Subcutaneous abdominal adipose tissue (tissue), 5 donors: ENCODE results near the gene MPZL2.
A peak's percentile ranks its signal among the peaks of the same experiment; 100 is the strongest.
"Not testable (repeated sequence)": the region's sequence is repeated elsewhere in the genome, so short reads cannot be mapped to it uniquely, and the experiment has no call there.

Experiments
- H3K27ac ChIP-seq: one replicate; pipeline ENCODE4 v1.7.0; 2013; ENCODE audit warnings: low read depth, mild to moderate bottlenecking, inconsistent platforms, low read length, moderate library complexity
- H3K27me3 ChIP-seq, 5 donors: one replicate each; pipeline ENCODE4 v1.7.0; 2013; ENCODE audit warnings: low read length in 5 of 5, inconsistent platforms in 1 of 5; ENCODE audit not compliant: control insufficient read depth in 5 of 5, insufficient read depth in 4 of 5
- H3K36me3 ChIP-seq, 5 donors: one replicate each; pipeline ENCODE4 v1.7.0; 2013; ENCODE audit warnings: low read length in 5 of 5; ENCODE audit not compliant: control insufficient read depth in 5 of 5, insufficient read depth in 5 of 5
- H3K4me1 ChIP-seq, 5 donors: one replicate each; pipeline ENCODE4 v1.7.0; 2013; ENCODE audit warnings: low read length in 5 of 5, mild to moderate bottlenecking in 3 of 5, moderate library complexity in 1 of 5; ENCODE audit not compliant: control insufficient read depth in 5 of 5, insufficient read depth in 5 of 5
- H3K4me3 ChIP-seq, 5 donors: one replicate each; pipeline ENCODE4 v1.7.0; 2013; ENCODE audit warnings: low read length in 5 of 5, low read depth in 1 of 5
- H3K9ac ChIP-seq, 5 donors: one replicate each; pipeline ENCODE4 v1.7.0; 2013; ENCODE audit warnings: low read length in 5 of 5, mild to moderate bottlenecking in 4 of 5, moderate library complexity in 3 of 5
- H3K9me3 ChIP-seq, 5 donors: one replicate each; pipeline ENCODE4 v1.7.0; 2013; ENCODE audit warnings: low read length in 5 of 5; ENCODE audit not compliant: control insufficient read depth in 5 of 5
- donor health status: healthy.
- donor health status: healthy.
- donor health status: healthy.
- donor health status: healthy.
- donor health status: healthy.

The MPZL2 gene

DNA sequence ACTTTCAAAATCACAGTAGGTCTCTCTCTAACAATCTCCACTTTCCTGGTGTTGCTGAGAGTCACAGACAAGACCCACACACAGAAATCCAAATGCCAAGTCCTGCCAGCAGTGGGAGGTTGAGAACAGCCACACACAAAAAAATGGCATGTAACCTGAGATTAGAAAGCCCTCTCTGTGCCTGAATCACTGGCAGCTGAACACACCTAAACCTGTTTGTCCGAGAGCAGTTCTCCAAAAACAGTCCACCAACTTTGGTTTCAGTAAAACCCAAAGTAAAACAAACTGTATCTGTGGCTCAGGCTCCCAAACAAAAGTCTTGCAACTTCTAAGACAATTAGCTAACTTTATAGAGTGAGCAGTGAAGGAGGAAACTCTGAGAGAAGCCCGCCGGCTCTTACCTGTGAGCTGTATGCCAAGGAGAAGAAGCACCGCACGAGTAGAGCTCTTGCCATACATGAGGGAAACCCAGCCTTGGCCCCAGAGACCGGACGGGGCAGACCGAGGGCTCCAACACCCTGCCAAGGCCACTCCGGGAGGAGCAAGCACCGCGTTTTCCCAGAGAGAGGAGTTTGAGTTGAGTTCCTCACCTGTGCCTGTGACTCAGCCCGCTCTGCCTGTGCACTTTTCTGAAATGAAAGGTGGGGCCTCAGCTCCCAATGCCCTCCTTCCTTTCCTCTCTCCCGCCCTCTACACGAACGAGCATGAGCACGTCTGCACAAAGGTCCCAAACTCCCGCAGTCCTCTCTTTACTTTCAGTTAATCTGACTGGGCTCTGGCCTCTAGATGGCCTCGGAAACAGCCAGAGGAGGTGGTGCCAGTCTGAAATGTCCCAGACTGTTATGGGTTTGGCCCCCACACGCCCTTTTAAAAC lies at the start of gene MPZL2:
TSS of gene MPZL2 (minus strand) at position 603 of the 874 bp plus-strand sequence. CDS start at position 459, 144 bp downstream.
- H3K9me3 ChIP-seq: peaks cover 0 to 3% (median 0%) of the 10 kb centered on the region in 5 donors
- no peak within 1 kb of the TSS for H3K27ac ChIP-seq
- peak within 1 kb of the TSS in 2 of 5 donors; percentile 39 to 45 for H3K9ac ChIP-seq
- peaks cover 6 to 17% (median 11%) of the 10 kb centered on the region in 5 donors for H3K27me3 ChIP-seq
- peaks cover 0 to 20% (median 8%) of the 10 kb centered on the region in 5 donors for H3K4me1 ChIP-seq
- H3K4me3 ChIP-seq: peak within 1 kb of the TSS; percentile 36 to 57 (median 54)
- H3K36me3 ChIP-seq: no peaks in the 10 kb centered on the region

DNA sequence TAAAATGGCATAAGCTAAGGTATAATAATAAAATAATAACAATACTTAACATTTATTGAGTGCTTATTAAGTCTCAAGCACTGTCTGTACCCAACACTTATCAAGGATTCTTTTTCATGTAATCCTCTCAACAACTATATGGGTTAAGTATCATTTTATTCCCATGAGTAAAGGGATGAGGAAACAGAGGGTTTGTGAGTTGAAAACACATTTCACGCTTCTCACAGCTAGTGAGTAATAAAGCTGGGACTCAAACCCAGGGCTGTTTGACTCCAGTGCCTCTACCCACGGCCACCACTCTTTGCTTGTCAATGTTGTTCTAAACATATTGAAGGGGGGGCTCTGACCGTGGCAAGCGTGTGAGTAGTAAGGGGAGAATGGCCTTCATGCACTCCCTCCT lies 49.1 kb upstream of the MPZL2 start:
- H3K27me3 ChIP-seq: peaks cover 2 to 17% (median 13%) of the 10 kb centered on the region in 5 donors
- no peaks in the 10 kb centered on the region for H3K36me3 ChIP-seq
- H3K4me3 ChIP-seq: no peak overlapping the region
- H3K27ac ChIP-seq: no peak overlapping the region
- H3K9ac ChIP-seq: no peak overlapping the region
- H3K4me1 ChIP-seq: peaks cover 0 to 38% (median 22%) of the 10 kb centered on the region in 5 donors
- peaks cover 0 to 3% (median 0%) of the 10 kb centered on the region in 5 donors for H3K9me3 ChIP-seq

DNA sequence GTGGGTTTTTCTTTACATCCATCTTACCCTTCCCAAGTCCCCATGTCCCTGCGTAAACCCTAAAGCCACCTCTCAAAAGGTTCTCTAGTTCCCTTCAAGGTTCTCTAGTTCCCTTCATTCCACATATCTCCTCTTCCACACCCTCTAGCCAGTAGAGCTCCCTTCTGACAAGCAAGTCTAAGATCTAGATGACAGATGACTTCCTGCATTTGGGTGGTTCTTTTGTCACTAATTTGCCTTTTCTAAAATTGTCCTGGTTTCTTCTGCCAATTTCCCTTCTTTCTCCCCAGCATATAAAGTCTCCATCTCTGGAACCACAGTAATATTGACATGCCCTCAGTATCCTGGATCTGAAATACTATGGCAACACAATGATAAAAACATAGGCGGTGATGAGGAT lies 48.2 kb upstream of the MPZL2 start:
- H3K27ac ChIP-seq: no peak overlapping the region
- no peak overlapping the region for H3K4me3 ChIP-seq
- peaks cover 0 to 2% (median 0%) of the 10 kb centered on the region in 5 donors for H3K9me3 ChIP-seq
- no peaks in the 10 kb centered on the region for H3K36me3 ChIP-seq
- H3K9ac ChIP-seq: no peak overlapping the region
- H3K27me3 ChIP-seq: peaks cover 2 to 17% (median 13%) of the 10 kb centered on the region in 5 donors
- H3K4me1 ChIP-seq: peaks cover 0 to 36% (median 21%) of the 10 kb centered on the region in 5 donors

DNA sequence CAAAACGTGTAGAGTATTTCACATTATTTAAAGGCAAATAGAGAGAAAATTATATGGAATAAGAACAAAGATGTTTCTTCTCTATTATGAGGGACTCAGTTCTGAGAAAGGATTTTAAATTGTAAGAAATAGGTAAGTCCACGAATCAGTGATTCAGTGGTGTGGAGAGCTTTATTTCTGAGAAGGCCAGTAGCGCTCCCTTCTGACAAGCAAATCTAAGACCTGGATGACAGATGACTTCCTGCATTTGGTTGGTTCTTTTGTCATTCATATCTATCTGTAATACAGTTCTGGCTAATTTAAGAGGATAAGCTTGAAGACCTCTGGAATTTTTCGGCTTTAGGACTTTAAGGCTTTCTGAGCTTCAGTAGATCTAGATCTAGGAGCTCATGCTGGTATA lies 47.4 kb upstream of the MPZL2 start:
- H3K27ac ChIP-seq: no peak overlapping the region
- peaks cover 2 to 14% (median 13%) of the 10 kb centered on the region in 5 donors for H3K27me3 ChIP-seq
- H3K36me3 ChIP-seq: no peaks in the 10 kb centered on the region
- no peaks in the 10 kb centered on the region for H3K9me3 ChIP-seq
- no peak overlapping the region for H3K9ac ChIP-seq
- H3K4me1 ChIP-seq: peaks cover 0 to 28% (median 13%) of the 10 kb centered on the region in 5 donors
- no peak overlapping the region for H3K4me3 ChIP-seq

DNA sequence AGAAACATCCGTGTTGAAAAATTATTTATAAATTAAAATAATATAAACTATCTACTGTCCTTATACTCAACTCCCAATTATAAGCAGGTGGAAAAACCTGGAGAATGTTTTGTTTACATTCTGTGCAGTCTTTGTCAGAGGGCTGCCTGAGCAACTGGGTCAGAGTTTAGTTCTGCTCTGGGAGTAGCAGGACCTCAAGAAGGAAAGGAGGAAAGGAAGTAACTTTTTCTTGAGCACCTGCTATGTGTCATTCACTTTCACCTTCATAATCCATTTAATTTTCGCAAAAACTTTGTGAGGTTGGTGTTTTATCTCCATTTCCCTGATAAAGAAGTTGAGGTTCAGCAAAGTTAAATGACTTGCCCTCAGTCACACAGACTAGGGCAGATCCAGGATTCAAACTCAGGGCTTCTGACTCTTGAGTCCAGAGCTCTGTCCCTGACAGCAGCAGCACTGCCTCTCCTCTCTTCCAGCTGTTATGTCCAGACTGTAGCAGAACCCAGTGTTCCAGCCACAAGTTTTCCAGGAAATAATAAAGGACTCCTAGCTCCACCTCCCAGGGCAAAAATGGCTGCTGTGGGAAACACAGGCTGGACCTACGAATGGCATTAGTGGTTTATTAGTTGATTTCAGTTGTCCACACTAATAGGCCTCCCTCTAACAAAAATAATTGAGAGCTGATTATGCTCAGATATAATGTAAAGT lies 46.8 kb upstream of the MPZL2 start:
- H3K9ac ChIP-seq: no peak overlapping the region
- H3K36me3 ChIP-seq: no peaks in the 10 kb centered on the region
- H3K4me1 ChIP-seq: peaks cover 0 to 22% (median 7%) of the 10 kb centered on the region in 5 donors
- H3K27me3 ChIP-seq: peaks cover 2 to 14% (median 12%) of the 10 kb centered on the region in 5 donors
- H3K4me3 ChIP-seq: no peak overlapping the region
- H3K27ac ChIP-seq: no peak overlapping the region
- no peaks in the 10 kb centered on the region for H3K9me3 ChIP-seq

DNA sequence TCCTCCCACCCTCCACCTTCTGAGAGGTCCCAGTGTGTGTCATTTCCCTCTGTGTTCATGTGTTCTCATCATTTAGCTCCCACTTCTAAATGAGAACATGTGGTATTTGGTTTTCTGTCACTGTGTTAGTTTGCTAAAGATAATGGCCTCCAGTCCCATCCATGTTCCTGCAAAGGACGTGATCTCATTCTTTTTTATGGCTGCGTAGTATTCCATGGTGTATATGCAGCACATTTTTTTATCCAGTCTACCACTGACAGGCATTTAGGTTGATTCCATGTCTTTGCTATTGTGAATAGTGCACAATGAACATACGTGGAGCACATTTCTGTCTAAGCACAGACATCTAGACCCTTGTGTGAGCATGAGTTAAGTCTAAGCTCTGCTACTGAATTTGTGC lies 46.2 kb upstream of the MPZL2 start:
- H3K27me3 ChIP-seq: peaks cover 2 to 14% (median 9%) of the 10 kb centered on the region in 5 donors

DNA sequence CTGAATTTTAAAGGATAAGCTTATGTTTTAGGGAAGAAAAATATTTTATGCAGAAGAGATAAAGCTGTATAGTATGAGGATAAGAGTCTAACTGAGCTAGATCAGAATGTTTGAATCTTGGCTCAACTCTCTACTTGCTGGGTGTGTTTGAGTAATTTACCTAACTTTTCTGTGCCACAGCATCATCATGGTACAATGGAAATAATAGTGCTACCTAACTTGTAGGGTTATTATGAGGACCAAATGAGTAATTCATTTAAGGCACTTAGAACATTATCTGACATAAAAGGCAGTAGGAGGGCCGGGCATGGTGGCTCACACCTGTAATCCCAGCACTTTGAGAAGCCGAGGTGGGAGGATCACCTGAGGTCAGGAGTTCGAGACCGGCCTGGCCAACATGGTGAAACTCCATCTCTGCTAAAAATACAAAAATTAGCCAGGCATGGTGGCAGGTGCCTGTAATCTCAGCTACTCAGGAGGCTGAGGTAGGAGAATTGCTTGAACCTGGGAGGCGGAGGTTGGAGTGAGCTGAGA lies 45.0 kb upstream of the MPZL2 start:
- H3K27me3 ChIP-seq: peaks cover 0 to 11% (median 8%) of the 10 kb centered on the region in 5 donors
- not testable (repeated sequence) for H3K4me3 ChIP-seq, H3K36me3 ChIP-seq, H3K9me3 ChIP-seq, H3K9ac ChIP-seq, H3K27ac ChIP-seq
- H3K4me1 ChIP-seq: peaks cover 0 to 16% (median 0%) of the 10 kb centered on the region in 5 donors

More for the DNA sequence above, 46.2 kb upstream of the MPZL2 start:
- H3K27ac ChIP-seq: no peak overlapping the region
- H3K9me3 ChIP-seq: no peaks in the 10 kb centered on the region
- peaks cover 0 to 18% (median 3%) of the 10 kb centered on the region in 5 donors for H3K4me1 ChIP-seq
- H3K9ac ChIP-seq: no peak overlapping the region
- no peaks in the 10 kb centered on the region for H3K36me3 ChIP-seq
- no peak overlapping the region for H3K4me3 ChIP-seq

DNA sequence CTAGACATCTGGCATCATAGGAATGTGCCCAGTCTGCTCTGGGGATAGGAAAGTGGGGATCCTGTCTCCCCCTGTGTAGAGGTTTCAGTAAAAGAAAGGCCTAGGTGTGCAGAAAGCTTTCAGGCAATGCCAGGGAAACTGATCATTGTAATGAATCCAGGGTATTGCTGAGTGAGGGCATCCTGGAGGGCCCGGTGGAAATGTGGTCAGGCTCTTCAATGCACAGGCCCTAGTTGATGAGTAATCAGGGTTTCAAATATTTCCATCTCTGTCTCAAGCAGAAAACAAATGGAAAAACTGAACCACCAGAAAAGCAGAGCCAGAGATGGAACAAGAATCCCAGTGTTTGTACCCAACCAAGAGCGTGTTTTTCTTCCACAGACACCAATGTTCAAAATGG lies 42.5 kb upstream of the MPZL2 start:
- Histone ChIP-seq H3K4me3 (no peak overlapping the region), H3K9me3 (no peaks in the 10 kb centered on the region), H3K9ac (no peak overlapping the region), H3K4me1 (peaks cover 0 to 5% (median 0%) of the 10 kb centered on the region in 5 donors), H3K27me3 (peaks cover 0 to 8% (median 3%) of the 10 kb centered on the region in 5 donors), H3K36me3 (no peaks in the 10 kb centered on the region), H3K27ac (no peak overlapping the region)

DNA sequence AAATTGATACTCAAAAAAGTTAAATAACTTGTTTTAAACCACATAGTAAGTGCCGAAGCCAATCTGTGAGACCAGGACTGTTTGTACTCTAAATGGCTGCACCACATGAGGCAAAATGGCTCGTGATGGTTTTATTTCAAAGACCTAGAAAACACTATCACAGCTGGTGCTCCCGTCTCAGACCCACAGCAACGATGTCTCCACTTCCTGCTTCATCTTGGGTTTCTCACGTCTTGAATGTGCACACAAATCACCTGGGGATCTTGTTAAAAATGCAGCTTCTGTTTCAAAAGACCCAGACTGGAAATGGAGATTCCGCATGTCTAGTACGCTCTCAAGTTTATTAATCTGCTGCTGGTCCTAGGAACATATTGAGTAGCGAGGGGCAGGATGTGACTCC lies 41.6 kb upstream of the MPZL2 start:
- Histone ChIP-seq H3K27ac (no peak overlapping the region), H3K36me3 (no peaks in the 10 kb centered on the region), H3K4me3 (no peak overlapping the region), H3K4me1 (no peaks in the 10 kb centered on the region), H3K9me3 (no peaks in the 10 kb centered on the region), H3K9ac (no peak overlapping the region), H3K27me3 (peaks cover 0 to 8% (median 3%) of the 10 kb centered on the region in 5 donors)
